SH-SY5Y (cell line): ENCODE measurements around the gene PRR33.

ENCODE experiments used
- GATA2 ChIP-seq: IDR thresholded peaks from 2 replicates; pipeline ENCODE4 v1.6.1; 2011; ENCODE audit warnings: mild to moderate bottlenecking, low read depth, low read length
- GATA3 ChIP-seq: IDR thresholded peaks from 2 replicates; pipeline ENCODE4 v1.6.1; 2011; ENCODE audit warnings: low read depth, mild to moderate bottlenecking, low read length, moderate library complexity

Gene PRR33

DNA sequence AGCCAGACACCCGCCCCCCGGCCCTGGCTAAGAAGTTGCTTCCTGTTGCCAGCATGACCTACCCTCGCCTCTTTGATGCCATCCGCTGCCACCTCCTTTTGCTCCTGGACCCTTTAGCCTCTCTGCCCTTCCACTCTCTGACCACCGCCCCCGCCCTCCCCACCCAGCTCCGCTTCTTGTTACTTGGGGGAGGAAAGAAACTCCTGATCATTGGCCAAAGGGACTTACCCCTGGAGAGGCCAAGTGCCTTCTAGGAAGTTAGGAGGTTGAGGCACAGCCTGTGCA lies at the start of gene PRR33:
Gene PRR33 (minus strand): TSS at position 65 of the 285 bp plus-strand sequence. CDS start 1,311 bp downstream, outside the sequence.
- TF ChIP-seq GATA3 = no peak

DNA sequence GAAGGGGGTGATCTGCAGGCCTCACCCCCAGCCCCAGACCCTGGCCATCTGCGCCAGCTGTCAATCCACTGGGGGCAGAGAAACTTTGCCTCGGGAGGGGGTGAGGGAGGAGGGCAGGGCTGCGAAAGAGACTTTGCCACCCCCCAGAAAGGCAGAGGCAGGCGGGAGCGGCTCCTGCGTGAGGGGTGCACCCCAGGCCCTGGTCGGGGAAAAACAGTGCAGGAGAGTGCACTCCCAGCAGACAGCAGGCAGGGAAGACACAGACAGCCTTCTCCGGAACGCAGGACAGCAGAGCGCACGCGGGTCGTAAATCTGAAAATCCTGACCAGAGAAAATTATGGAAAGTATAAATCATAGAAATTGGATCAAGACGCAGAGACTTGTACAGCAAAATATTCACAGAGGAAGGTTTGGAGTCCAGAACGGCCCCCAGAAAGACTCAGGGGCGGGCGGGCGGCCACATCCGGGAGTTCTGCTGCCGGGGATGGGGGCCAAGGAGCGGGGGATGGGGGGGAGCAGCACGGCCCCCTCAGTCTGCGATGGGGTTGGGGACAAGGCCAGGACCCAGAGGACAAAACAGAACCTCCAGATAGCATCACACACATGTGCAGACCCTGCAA lies 47.4 kb upstream of the PRR33 start:
- TF ChIP-seq GATA2 (no peak), GATA3 (no peak)

DNA sequence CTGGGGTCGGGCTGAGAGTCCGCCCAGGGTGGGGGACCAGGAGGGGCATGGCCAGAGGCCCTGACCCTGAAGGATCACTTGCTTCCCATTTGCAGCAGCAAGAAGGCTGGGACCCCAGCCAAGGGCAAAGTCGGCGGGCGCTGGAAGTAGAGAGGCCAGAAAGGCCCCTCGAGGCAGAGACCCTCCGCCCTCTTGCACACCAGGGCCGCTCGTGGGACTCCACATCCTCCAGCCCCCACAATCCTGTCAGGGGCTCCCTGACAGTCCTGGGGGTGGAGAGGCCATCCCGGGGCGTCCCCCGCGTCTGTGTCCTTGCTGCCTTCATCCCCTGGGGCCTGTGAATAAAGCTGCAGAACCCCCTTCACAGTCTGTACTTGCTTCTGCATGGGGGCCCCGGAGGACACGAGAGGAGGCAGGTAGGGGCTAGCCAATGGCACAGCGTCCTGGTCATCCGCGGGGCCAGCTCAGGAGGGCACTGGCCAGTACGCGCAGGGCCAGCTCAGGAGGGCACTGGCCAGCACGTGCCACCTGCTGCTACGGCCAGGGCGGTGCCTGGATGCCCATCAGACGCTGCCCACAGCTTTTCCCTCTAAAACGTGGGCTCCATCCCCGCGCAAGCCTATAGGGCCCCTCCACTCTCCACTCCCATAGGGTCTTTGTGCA lies 46.8 kb upstream of the PRR33 start:
- TF ChIP-seq GATA3 (no peak), GATA2 (no peak)

DNA sequence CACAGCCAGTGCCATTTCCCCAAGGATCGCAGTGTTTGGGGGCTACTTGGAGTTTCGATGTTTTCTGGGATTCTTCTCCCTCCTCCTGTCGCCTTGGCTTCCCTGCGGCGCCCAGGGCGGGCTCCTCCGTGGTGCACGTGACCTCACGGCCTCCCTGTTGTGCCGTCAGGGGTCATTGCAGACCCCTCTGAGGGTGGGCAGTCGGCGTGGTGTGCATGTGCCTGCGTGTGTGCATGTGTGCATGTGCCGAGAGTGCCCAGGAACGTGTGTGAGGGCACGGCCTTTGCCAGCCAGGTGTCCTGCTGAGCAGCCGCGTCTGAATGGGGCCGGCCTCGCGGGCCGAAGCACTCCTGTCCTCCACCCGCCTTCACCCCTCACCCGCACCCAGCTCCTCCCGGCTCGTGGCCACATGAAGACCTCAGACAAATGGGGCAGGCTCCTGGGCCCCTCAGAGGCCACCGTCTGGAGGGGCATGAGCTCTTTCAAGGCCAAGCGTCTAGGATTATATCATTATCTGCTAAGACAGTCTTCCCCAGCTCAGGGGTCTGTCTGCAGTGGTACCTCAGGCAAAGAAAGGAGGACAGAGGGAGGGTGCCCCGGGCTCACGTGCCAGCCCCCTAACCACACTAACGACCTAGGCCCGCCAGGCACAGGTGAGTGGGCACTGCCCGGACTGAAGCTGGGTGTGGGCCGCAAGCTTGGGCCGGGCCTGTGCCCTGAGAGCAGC lies 46.1 kb upstream of the PRR33 start:
- TF ChIP-seq GATA3 (no peak), GATA2 (no peak)

DNA sequence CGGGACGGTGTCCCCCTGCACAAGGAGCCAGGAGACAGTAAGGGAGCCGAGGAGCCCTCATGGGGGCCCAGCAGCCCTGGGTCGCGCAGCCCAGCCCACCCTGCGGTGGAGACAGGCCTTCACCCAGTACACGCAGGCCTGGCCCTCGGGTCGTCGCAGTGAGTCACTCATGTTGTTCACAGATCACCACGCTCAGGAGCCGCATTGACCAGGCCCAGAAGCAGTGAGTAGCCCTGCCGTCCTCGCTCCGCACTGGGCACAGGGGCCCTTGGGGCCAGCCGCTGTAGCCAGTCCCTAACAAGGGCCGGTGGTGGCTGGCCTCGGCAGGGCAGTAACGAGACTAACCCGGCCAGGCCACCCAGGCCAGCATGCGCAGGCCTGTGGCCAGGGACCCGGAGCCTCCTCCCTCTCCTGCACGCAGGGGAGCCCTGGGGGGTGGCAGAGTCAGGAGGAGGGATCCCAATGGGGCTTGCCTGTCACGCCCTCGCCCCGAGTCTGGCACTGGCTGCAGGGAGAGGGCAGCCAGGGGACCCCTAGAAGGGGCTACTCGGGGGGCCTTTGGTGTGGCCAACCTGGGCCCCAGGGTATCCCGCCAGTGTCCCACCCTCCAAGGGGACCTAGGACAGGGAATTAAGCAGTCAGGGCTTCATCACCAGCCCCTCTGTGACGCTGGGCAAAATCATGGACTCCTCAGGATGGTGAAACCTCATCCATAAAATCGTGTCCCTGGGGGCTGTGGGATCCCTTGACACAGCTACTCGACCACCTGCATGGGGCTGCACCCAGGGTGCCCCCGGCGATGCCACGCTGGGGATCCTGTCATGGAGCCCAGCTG lies 45.3 kb upstream of the PRR33 start:
- TF ChIP-seq GATA2 (no peak), GATA3 (no peak)

DNA sequence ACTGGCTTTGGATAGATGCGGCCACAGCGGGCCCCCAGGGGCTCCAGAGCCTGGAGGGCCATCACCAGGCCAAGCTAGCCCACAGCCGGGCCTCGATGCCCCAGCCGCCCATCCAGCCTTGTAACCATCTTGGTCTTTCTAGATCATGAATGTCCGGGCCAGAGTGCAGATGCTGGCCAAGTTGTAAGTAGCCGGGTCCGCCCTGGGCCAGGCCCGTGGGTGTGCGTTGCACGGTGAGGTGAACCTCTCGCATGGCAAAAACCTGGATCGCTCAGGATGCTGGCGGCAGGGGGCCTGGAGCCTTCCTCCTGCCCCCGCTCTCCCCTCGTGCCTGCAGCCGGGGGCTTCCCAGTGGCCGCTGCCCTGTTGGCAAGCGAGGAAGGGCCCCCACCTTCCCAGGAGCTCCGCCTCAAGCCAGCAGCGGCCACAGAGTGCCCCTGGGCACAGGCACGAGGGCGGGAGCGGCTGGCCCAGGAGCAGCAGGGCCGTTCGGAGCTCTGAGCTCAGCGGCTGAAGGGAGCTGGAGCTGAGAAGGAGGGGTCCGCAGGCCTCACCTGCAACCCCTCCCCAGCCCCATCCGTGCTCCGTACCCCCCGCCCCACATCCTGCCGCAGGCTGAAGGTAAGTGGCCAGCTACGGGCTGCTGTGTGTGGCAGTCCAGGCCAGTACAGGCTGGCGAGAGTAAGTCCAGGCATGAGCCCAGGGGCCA lies 44.5 kb upstream of the PRR33 start:
- no peak for TF ChIP-seq GATA2
- no peak for TF ChIP-seq GATA3

DNA sequence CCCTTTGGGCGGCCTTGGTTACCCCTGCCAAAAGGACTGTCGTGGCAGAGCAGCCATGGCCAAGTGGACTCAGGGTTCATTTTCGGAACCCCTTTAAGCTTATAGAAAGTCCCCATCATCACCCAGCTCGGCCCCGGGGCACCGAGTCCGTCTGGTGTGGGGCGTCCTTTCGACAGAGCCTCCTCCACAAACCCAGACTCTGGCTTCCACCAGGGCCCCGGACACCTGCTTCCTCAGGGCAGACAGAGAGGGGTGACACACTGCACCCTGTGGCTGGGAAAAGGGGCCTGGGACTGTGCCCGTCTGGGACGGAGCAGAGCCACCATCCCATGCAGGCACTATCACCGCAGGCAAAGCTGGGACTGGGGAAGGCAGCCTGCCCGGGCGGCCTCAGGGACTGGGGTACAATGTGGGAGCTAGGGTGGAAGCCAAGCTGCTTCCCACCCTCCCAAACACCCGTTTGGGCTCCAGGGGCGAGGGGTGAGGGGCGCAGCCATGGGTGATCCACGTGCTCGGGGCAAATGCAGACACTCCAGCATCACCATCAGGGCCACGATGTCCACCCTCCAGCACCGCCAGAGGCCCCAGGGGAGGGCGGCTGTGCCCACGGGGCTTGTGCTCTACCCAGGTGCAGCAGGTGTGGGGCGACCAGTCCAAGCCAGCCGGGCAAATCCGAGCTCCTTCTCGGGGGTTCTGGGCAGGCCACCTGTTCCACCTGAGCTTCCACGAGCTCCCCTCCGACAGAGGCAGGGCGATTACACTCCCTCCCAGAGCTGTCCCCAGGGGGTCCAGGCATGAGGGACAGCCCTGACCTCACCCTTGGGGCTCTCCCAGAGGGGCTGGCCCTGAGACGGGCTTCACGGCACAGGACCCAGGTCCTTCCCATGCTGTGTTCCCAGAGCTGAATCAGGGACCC lies 43.7 kb upstream of the PRR33 start:
- TF ChIP-seq GATA3 (no peak), GATA2 (no peak)

DNA sequence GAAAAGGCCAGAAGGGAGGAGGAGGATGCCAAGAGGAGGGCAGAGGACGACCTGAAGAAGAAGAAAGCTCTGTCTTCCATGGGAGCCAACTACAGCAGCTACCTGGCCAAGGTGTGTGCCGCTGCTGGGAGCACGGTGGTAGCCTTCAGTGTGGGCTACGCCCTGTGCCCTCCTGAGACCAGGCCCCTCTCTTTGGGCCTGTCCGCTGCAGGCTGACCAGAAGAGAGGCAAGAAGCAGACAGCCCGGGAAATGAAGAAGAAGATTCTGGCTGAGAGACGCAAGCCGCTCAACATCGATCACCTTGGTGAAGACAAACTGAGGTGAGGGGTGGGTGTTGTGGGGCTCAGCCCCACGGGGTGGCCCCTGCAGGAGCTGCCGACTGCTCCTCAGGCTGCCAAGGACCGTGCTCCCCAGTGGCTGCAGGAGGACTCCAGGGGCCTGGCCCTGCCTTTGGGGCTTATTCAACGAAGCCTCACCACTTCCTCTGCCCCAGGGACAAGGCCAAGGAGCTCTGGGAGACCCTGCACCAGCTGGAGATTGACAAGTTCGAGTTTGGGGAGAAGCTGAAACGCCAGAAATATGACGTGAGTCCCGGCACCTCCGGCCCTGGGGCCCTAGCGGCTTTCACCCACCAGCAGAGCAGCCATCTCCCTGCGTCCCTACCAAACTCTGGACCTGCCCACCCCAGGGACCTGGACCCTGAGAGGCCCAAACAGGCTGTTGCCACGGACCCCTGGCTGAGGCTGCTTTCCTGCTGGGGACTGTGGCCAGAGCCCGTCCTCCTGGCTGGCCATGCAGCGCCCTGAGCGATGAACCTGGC lies 42.9 kb upstream of the PRR33 start:
- TF ChIP-seq GATA2 = no peak
- no peak for TF ChIP-seq GATA3

DNA sequence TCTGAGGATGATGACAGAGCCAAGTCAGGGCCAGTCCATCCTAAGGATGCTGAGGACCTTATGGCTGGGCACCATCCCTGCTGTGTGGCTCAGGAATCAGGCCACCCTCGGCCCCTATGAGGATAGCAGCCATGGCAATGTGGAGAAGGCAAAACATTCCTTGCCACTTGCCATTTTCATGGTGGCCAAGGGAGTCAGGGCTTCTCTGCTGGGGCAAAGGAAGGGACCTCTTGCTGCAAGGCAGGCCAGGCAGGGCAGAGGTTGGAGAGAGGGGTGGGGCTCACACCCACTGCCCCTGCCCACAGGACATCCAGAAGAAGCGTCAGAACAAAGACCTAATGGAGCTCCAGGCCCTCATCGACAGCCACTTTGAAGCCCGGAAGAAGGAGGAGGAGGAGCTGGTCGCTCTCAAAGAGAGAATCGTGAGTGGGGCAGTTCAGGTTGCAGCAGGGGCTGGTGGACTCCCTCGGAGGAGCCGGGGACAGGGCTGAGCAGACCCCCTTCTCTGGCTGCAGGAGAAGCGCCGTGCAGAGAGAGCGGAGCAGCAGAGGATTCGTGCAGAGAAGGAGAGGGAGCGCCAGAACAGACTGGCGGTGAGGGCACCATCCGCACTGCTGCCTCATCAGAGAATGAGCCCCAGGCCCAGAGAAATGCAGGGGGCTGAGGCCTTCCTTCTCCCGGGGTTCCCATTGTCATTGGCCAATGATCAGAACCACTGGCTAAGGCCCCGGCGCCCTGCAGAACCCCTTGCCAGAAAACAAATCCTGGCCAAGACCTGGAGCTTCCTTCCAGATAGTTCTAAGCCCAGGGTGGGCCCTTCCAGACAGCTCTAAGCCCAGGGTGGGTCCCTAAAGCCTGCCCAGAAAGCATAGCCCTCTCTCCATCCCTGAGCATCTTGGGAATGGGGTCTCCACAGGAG lies 42.0 kb upstream of the PRR33 start:
- TF ChIP-seq GATA2 = no peak
- TF ChIP-seq GATA3 = no peak

DNA sequence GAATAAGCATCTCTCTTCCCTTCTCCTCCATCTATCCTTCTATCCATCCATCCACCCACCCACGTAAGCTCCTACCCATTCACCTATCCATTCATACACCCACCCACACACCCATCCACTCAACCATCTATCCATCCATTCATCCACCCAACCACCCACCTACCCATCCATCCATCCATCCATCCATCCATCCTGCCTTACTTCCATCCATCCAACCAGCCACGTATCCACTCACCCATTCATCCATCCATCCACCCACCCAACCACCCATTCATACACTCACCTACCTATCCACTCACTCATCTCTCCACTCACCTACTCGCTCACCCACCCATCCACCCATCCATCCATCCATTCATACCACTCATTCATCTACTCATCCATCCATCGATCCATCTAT lies 41.0 kb upstream of the PRR33 start:
- TF ChIP-seq GATA2 = no peak
- TF ChIP-seq GATA3 = no peak

DNA sequence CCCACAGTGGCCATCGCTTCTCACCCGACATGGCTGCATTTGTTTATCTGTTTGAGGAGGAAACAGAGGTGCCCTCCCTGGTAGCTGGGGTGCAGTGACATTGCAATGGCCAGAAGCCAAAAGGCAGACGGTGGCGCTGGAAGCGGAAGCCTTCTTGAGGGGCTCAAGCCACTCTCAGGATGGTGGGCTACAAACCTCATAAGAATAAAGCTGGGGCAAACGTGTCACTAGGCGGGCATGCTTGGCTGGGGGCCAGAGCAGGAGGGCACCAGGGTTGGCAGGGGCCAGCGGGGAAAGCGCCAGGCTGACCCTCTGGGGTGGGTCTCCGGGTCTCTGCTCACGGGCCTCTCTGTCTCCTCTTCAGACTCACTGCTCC lies 40.4 kb upstream of the PRR33 start:
- no peak for TF ChIP-seq GATA3
